Measurements from ENCODE around the gene DHFR2. TPM values are rescaled to one million over a fixed set of nuclear protein-coding genes. Genes with fewer than 3 reads are reported as not detected.

The DHFR2 gene
- total and polyA plus RNA-seq, 4 donors: 3.5 to 8.1 (median 5.1) TPM

DNA sequence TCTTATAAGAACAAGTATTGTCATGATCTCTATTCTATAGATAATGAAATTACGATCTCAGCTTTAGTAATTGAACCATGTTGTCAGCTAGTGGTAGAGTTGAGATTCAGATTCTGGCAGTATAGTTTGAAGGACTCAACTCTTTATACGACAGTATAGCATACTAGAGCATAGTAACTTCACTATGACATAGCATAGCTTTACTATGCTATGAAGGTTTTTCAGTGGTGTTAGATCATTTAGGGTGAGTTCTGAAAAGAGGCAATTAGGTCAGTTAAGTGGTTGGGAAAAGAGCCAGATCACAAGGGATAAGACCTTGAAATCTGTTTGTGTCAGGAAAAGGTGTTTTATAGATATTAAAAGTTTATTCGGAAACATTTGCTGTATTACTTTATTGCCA lies 42.4 kb downstream of the DHFR2 start:
- DNase-seq: no peak
- Histone ChIP-seq H3K27me3 (ENCODE audit: control insufficient read depth in 3 of 3, insufficient read depth in 3 of 3, low read length in 2 of 3) (no peaks in the 10 kb centered on the region), H3K4me1 (ENCODE audit: control insufficient read depth in 5 of 5, insufficient read depth in 5 of 5, low read length in 5 of 5) (no peaks in the 10 kb centered on the region), H3K4me3 (no peak overlapping the region), H3K9ac (ENCODE audit: insufficient read depth in 1 of 2, low read length in 2 of 2) (no peak overlapping the region), H3K9me3 (ENCODE audit: control insufficient read depth in 4 of 4, insufficient read depth in 3 of 4, low read length in 3 of 4) (no peaks in the 10 kb centered on the region), H3K27ac (ENCODE audit: low read depth in 1 of 2, low read length in 1 of 2) (no peak overlapping the region), H3K36me3 (ENCODE audit: control insufficient read depth in 4 of 4, insufficient read depth in 4 of 4, low read length in 4 of 4) (no peaks in the 10 kb centered on the region)
- TF ChIP-seq, protein P1, sequence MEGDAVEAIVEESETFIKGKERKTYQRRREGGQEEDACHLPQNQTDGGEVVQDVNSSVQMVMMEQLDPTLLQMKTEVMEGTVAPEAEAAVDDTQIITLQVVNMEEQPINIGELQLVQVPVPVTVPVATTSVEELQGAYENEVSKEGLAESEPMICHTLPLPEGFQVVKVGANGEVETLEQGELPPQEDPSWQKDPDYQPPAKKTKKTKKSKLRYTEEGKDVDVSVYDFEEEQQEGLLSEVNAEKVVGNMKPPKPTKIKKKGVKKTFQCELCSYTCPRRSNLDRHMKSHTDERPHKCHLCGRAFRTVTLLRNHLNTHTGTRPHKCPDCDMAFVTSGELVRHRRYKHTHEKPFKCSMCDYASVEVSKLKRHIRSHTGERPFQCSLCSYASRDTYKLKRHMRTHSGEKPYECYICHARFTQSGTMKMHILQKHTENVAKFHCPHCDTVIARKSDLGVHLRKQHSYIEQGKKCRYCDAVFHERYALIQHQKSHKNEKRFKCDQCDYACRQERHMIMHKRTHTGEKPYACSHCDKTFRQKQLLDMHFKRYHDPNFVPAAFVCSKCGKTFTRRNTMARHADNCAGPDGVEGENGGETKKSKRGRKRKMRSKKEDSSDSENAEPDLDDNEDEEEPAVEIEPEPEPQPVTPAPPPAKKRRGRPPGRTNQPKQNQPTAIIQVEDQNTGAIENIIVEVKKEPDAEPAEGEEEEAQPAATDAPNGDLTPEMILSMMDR (IDR thresholded peaks at IDR 0.05; ENCODE audit: control extremely low read depth, extremely low read depth): no peak
- ATAC-seq (ENCODE audit: insufficient read depth, low FRiP score): no peak
- WGBS, 2 donors: 76 to 89% methylated on average over 3 of the region's 3 CpGs

DNA sequence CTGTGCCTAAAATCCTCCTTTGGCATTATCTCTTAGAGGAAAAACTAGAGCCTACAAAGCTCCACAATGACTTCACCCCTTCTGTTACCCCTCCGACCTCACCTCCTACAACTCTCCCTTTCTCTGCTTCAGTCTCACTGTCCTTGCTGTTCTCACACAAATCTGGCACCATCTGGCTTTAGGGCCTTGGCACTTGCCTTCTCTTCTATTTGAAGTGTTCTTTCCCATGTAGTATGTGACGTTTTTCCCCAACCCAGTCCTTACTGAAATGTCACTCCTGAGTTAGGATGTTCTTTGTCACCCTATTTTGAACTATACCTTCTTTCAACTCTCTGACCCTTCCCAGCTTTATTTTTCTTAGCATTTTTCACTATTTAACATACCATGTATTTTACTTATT lies 43.1 kb downstream of the DHFR2 start:
- Histone ChIP-seq H3K36me3 (ENCODE audit: control insufficient read depth in 4 of 4, insufficient read depth in 4 of 4, low read length in 4 of 4) (no peaks in the 10 kb centered on the region), H3K9me3 (ENCODE audit: control insufficient read depth in 4 of 4, insufficient read depth in 3 of 4, low read length in 3 of 4) (no peaks in the 10 kb centered on the region), H3K27me3 (ENCODE audit: control insufficient read depth in 3 of 3, insufficient read depth in 3 of 3, low read length in 2 of 3) (no peaks in the 10 kb centered on the region), H3K4me3 (no peak overlapping the region), H3K27ac (ENCODE audit: low read depth in 1 of 2, low read length in 1 of 2) (peak overlapping the region in 1 of 2 donors; percentile 45), H3K9ac (ENCODE audit: insufficient read depth in 1 of 2, low read length in 2 of 2) (no peak overlapping the region), H3K4me1 (ENCODE audit: control insufficient read depth in 5 of 5, insufficient read depth in 5 of 5, low read length in 5 of 5) (no peaks in the 10 kb centered on the region)
- WGBS, 2 donors: 75 to 85% methylated on average over 2 of the region's 2 CpGs
- TF ChIP-seq, protein P1 (IDR thresholded peaks at IDR 0.05; ENCODE audit: control extremely low read depth, extremely low read depth): no peak
- ATAC-seq (ENCODE audit: insufficient read depth, low FRiP score) (no peak), DNase-seq (no peak)

DNA sequence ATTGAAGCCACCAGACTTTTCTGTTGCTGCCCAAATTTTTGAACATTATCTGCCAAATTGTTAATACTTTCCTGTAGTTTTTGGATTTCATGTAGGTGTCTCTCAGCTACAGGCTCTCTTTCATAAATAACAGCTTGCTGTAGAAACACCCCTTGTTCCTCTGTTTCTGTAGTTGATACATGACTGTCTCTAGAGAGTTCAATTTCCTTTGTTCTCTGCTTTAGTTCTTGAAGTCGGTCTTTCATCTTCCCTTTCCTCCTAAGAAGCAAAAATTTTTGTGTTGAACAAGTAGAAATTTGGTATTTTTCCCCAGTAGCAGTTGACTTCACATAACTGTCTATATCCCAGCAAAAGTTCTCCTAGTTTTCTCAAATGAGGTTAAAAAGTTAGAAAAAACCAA lies 47.7 kb downstream of the DHFR2 start:
- TF ChIP-seq, protein P1 (IDR thresholded peaks at IDR 0.05; ENCODE audit: control extremely low read depth, extremely low read depth): no peak
- Histone ChIP-seq H3K36me3 (ENCODE audit: control insufficient read depth in 4 of 4, insufficient read depth in 4 of 4, low read length in 4 of 4) (no peaks in the 10 kb centered on the region), H3K4me3 (no peak overlapping the region), H3K9ac (ENCODE audit: insufficient read depth in 1 of 2, low read length in 2 of 2) (no peak overlapping the region), H3K27ac (ENCODE audit: low read depth in 1 of 2, low read length in 1 of 2) (no peak overlapping the region), H3K27me3 (ENCODE audit: control insufficient read depth in 3 of 3, insufficient read depth in 3 of 3, low read length in 2 of 3) (no peaks in the 10 kb centered on the region), H3K9me3 (ENCODE audit: control insufficient read depth in 4 of 4, insufficient read depth in 3 of 4, low read length in 3 of 4) (no peaks in the 10 kb centered on the region), H3K4me1 (ENCODE audit: control insufficient read depth in 5 of 5, insufficient read depth in 5 of 5, low read length in 5 of 5) (no peaks in the 10 kb centered on the region)
- 90 to 94% methylated on average over 1 of the region's 1 CpG for WGBS, 2 donors
- DNase-seq: no peak
- ATAC-seq (ENCODE audit: insufficient read depth, low FRiP score): no peak

DNA sequence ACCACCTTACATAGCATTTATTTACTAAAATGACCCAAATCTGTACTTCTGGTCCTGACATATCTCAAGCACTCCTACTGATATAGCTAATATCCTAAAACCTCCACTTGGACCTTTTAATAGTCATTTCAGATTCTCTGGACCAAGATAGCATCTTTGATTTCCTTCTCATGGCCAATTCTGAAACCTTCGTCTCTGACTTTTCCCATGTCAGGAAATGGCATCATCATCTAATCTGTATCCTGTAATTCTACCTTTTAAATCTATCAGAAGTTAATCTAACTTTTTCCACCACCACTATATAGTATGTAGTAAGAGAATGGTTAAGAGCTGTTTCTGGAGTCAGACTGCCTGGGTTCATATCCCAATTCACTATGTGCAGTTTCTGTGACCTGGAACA lies 50.5 kb downstream of the DHFR2 start:
- TF ChIP-seq, protein P1 (IDR thresholded peaks at IDR 0.05; ENCODE audit: control extremely low read depth, extremely low read depth): no peak
- Histone ChIP-seq H3K9me3 (ENCODE audit: control insufficient read depth in 4 of 4, insufficient read depth in 3 of 4, low read length in 3 of 4) (no peaks in the 10 kb centered on the region), H3K27ac (ENCODE audit: low read depth in 1 of 2, low read length in 1 of 2) (no peak overlapping the region), H3K9ac (ENCODE audit: insufficient read depth in 1 of 2, low read length in 2 of 2) (no peak overlapping the region), H3K4me3 (no peak overlapping the region), H3K36me3 (ENCODE audit: control insufficient read depth in 4 of 4, insufficient read depth in 4 of 4, low read length in 4 of 4) (no peaks in the 10 kb centered on the region), H3K27me3 (ENCODE audit: control insufficient read depth in 3 of 3, insufficient read depth in 3 of 3, low read length in 2 of 3) (no peaks in the 10 kb centered on the region), H3K4me1 (ENCODE audit: control insufficient read depth in 5 of 5, insufficient read depth in 5 of 5, low read length in 5 of 5) (no peaks in the 10 kb centered on the region)
- DNase-seq (no peak), ATAC-seq (ENCODE audit: insufficient read depth, low FRiP score) (no peak)
- 55 to 66% methylated on average over 1 of the region's 1 CpG for WGBS, 2 donors

All from lung (tissue), 12 donors.